Spleen (tissue), 7 donors: ENCODE measurements around the gene MTG2.

Source experiments
- CTCF ChIP-seq, 11 experiments: fragments of 200-600 bp in 7 of 11; fragments of 450-650 bp in 4 of 11; sonication (generic) in 4 of 11; IDR thresholded peaks in 8 of 11; conservative IDR thresholded peaks in 3 of 11; 1 replicate in 7 of 11; 2 replicates in 4 of 11; pipeline versions ENCODE4 v1.4.0 to v1.8.0; 2016 to 2021; ENCODE audit warnings: antibody characterized with exemption in 11 of 11, inconsistent platforms in 4 of 11, mild to moderate bottlenecking in 1 of 11
- POLR2A ChIP-seq, 3 donors: fragments of 450-650 bp; IDR thresholded peaks; one replicate each; pipeline ENCODE4 v1.5.1; 2017; ENCODE audit warnings: antibody characterized with exemption in 3 of 3, mild to moderate bottlenecking in 1 of 3
- donor health status: DM: no; HTN: no; CAD: no; lungs with moderate emphysema.
- donor health status: DM: no; HTN: no; CAD: no.
- donor health status: DM: no; HTN: no; CAD: no.

GRCh38 chr20:62215020-62215990 lies 32.5 kb downstream of the MTG2 start:
- TF ChIP-seq POLR2A (IDR thresholded peaks at IDR 0.05) (no peak), CTCF (IDR thresholded peaks at IDR 0.05 in 8 of 11, conservative IDR thresholded peaks at IDR 0.05 in 3 of 11) (no peak)
